Suprapubic skin (tissue), 3 donors: ENCODE results near the gene SH3BP4.

Experiments used
- CTCF ChIP-seq, 2 donors: fragments of 200-600 bp in 1 of 2; fragments of 450-650 bp in 1 of 2; sonication (generic) in 1 of 2; IDR thresholded peaks; one replicate each; pipeline ENCODE4 v1.5.1; 2016 to 2019; ENCODE audit warnings: antibody characterized with exemption in 2 of 2, mild to moderate bottlenecking in 1 of 2, moderate library complexity in 1 of 2
- POLR2AphosphoS5 ChIP-seq, 3 donors: sonication (generic); formaldehyde crosslinking; IDR thresholded peaks; one replicate each; pipeline ENCODE4 v1.6.1; 2017; ENCODE audit warnings: antibody characterized with exemption in 3 of 3

- TF ChIP-seq CTCF (IDR thresholded peaks at IDR 0.05): no peak
- TF ChIP-seq POLR2AphosphoS5 (IDR thresholded peaks at IDR 0.05): no peak
These were observed 19.7 kb downstream of the SH3BP4 start for GRCh38 chr2:234971496-234971895.
